GM21717 (cell line): ENCODE measurements around the gene MTTP.

ENCODE experiments used
- ATAC-seq: cut with Tn5 transposase; IDR thresholded peaks from one replicate; pipeline ENCODE4 v1.9.1; 2021; ENCODE audit warnings: mild to moderate bottlenecking, moderate library complexity; ENCODE audit not compliant: unreplicated experiment

MTTP gene

GRCh38 chr4:99665983-99666382 is 91.4 kb downstream of the MTTP start:
- ATAC-seq: no peak

- ATAC-seq: no peak
Measured at GRCh38 chr4:99668472-99668871, 93.8 kb downstream of the MTTP start.

GRCh38 chr4:99669084-99669483 is 94.5 kb downstream of the MTTP start:
- no peak for ATAC-seq

- no peak for ATAC-seq
Measured at GRCh38 chr4:99670409-99671073, 95.9 kb downstream of the MTTP start.
